ENCODE results near the gene GABBR2. TPM values are rescaled to one million over a fixed set of nuclear protein-coding genes. Genes with fewer than 3 reads are reported as not detected.

The GABBR2 gene
- total RNA-seq, 1 donor from 2014 or later = 0.24 TPM

DNA sequence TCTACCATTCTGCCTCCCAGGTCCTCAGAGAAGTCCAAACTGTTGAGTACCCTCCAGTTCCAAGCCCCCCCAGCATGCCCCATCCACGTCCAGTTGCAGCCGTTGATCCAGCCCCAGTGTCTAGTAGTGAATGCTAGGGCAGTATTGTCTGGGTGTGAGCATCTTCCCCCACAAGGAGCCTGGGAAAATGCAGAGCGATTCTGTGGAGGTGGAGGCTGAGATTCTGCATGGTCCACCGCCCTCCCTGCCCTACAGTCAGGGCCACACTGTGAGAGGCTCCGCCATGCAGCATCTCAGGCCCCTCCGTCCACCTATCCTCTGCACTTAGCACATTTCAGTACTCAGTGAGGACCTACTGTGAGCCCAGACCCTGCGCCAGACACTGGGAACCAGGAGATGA is 135.9 kb downstream of the GABBR2 start:
- no peak overlapping the region for H3K27ac ChIP-seq
- intact Hi-C loops (cut with DNase I) = no loop called here
- H3K36me3 ChIP-seq = no peaks in the 10 kb centered on the region
- no peak for ATAC-seq
- H3K9me3 ChIP-seq = no peaks in the 10 kb centered on the region
- DNase-seq = no peak
- no peak overlapping the region for H3K4me3 ChIP-seq
- TF ChIP-seq, protein P1, sequence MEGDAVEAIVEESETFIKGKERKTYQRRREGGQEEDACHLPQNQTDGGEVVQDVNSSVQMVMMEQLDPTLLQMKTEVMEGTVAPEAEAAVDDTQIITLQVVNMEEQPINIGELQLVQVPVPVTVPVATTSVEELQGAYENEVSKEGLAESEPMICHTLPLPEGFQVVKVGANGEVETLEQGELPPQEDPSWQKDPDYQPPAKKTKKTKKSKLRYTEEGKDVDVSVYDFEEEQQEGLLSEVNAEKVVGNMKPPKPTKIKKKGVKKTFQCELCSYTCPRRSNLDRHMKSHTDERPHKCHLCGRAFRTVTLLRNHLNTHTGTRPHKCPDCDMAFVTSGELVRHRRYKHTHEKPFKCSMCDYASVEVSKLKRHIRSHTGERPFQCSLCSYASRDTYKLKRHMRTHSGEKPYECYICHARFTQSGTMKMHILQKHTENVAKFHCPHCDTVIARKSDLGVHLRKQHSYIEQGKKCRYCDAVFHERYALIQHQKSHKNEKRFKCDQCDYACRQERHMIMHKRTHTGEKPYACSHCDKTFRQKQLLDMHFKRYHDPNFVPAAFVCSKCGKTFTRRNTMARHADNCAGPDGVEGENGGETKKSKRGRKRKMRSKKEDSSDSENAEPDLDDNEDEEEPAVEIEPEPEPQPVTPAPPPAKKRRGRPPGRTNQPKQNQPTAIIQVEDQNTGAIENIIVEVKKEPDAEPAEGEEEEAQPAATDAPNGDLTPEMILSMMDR (IDR thresholded peaks at IDR 0.05) = no peak
- H3K27me3 ChIP-seq (ENCODE audit: low read depth) = peaks cover 3% of the 10 kb centered on the region
- H3K4me1 ChIP-seq = no peaks in the 10 kb centered on the region

DNA sequence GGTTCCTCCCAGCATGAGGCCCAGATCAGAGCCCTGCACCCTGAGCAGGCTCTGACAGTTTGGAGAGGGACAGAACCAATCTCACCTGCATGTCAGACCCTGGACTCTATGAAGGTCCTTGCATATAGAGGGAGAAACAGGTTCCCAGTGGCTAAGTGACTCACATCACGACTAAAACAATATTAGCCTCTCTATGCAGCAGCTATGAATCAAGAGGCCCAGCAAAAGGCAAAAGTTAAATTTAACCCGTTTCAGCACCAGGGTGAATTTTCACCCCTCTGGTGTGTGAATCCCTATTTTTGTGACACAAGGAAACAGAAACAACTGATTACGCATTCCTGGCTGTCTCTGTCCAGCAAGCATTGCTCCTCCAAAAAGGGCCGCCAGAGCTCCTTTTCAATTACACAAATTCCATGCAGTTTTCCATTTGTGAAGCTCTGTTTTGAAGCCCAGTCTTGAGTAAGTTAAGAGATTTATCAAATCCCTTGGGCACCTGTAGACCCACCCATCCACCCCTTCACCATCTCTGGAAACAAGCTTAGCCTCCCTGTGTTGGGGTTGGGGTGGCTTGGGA is 136.6 kb downstream of the GABBR2 start:
- Histone ChIP-seq H3K36me3 (no peaks in the 10 kb centered on the region), H3K27me3 (ENCODE audit: low read depth) (no peaks in the 10 kb centered on the region), H3K27ac (no peak overlapping the region), H3K4me3 (no peak overlapping the region), H3K9me3 (no peaks in the 10 kb centered on the region), H3K4me1 (no peaks in the 10 kb centered on the region)
- TF ChIP-seq, protein P1 (IDR thresholded peaks at IDR 0.05) = no peak
- intact Hi-C loops (cut with DNase I) = no loop called here
- ATAC-seq = no peak
- DNase-seq = no peak

DNA sequence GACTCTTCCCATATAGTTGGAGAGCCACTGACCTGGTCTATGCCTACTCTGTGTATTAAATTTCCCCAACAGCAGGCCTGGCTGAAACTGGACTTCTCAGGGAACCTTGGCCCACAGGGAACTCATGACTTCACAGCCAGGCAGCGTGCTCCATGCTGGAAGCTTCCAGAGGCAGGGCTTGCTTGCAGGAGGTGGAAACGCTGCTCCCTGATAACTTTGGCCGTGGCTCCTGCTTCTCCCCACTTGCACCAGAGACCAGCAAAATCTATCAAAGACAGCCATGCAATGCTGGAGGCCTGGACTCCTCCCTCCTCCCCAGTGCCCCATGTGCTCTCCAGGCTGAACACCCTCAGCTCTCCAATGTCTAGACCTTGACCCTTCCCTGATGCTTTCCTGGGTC is 137.1 kb downstream of the GABBR2 start:
- intact Hi-C loops (cut with DNase I) = no loop called here
- ATAC-seq = no peak

DNA sequence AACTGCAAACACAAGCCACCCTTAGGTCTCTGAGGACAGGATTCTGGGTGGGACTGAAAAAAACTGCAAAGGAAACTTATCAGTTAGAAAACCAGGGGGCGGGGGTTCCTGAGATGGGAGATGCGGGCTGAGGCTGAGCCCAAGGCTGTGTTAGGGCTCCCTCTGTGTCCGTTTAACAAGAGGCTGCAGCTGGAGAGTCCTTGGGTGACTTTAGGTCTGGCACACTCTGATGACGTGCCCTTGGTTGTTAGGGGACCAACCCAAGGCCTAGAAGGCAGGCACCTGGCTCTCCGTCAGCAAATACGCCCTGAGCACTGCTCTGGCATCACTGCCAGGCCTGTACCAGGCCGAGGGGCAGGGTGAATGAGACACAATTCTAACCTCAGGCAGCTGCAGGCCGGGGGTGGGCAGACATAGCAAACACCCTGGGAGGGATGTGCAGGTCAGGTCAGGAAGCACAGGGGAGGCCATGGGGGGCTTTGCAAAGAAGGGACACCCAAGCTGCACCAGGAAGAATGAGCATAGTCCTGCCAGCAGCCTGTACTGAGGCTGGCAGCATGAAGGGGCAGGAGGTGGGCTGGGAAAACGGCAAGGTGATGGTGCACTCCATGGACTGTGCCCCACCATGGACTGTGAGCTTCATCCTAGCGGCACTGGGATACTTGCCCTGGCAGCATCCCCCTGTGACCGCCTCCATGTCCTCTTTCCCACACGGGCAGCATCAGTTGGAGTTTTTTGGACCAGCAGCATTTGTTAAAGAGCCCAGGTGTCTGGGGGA is 137.9 kb downstream of the GABBR2 start:
- Histone ChIP-seq H3K4me3 (no peak overlapping the region), H3K36me3 (no peaks in the 10 kb centered on the region), H3K27ac (no peak overlapping the region), H3K4me1 (no peaks in the 10 kb centered on the region), H3K9me3 (no peaks in the 10 kb centered on the region), H3K27me3 (ENCODE audit: low read depth) (no peaks in the 10 kb centered on the region)
- TF ChIP-seq, protein P1 (IDR thresholded peaks at IDR 0.05) = no peak
- ATAC-seq (no peak), DNase-seq (no peak)
- intact Hi-C loops (cut with DNase I) = no loop called here

More for the DNA sequence above, 137.1 kb downstream of the GABBR2 start:
- Histone ChIP-seq H3K9me3 (no peaks in the 10 kb centered on the region), H3K27me3 (ENCODE audit: low read depth) (no peaks in the 10 kb centered on the region), H3K36me3 (no peaks in the 10 kb centered on the region), H3K27ac (no peak overlapping the region), H3K4me1 (no peaks in the 10 kb centered on the region), H3K4me3 (no peak overlapping the region)
- DNase-seq = no peak
- TF ChIP-seq, protein P1 (IDR thresholded peaks at IDR 0.05) = no peak

DNA sequence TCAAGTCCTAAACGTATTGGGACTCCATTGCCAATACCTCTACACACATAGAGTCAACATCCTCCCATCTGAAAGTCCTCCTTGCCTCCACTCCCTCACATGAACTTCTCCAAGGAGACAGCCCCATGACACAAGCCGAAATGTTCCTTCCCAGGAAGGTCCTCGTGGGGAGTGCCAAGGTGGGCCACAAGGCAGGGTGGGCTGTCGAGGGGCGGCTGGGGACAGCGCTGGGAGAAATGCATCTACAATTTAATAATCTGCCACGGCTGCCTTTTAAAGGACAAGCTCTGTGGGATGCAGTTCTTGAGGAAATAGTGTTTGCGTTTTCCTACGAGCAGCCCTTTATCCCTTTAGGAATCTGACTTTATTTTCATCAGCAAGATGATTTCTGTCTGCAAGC is 138.7 kb downstream of the GABBR2 start:
- H3K27ac ChIP-seq = no peak overlapping the region
- ATAC-seq = no peak
- no peaks in the 10 kb centered on the region for H3K4me1 ChIP-seq
- no peaks in the 10 kb centered on the region for H3K9me3 ChIP-seq
- no peaks in the 10 kb centered on the region for H3K36me3 ChIP-seq
- H3K4me3 ChIP-seq = no peak overlapping the region
- no peak for DNase-seq
- intact Hi-C loops (cut with DNase I) = no loop called here
- TF ChIP-seq, protein P1 (IDR thresholded peaks at IDR 0.05) = no peak
- H3K27me3 ChIP-seq (ENCODE audit: low read depth) = no peaks in the 10 kb centered on the region

Measured in lower lobe of right lung (tissue), 2 donors.